Measurements from ENCODE around the gene SSH3. TPM values are rescaled to one million over a fixed set of nuclear protein-coding genes. Genes with fewer than 3 reads are reported as not detected.

Gene SSH3
- total and polyA plus RNA-seq, 2 of the 4 experiments (the other 2 are of a cell fraction) = 7.3 to 26.7 TPM

DNA sequence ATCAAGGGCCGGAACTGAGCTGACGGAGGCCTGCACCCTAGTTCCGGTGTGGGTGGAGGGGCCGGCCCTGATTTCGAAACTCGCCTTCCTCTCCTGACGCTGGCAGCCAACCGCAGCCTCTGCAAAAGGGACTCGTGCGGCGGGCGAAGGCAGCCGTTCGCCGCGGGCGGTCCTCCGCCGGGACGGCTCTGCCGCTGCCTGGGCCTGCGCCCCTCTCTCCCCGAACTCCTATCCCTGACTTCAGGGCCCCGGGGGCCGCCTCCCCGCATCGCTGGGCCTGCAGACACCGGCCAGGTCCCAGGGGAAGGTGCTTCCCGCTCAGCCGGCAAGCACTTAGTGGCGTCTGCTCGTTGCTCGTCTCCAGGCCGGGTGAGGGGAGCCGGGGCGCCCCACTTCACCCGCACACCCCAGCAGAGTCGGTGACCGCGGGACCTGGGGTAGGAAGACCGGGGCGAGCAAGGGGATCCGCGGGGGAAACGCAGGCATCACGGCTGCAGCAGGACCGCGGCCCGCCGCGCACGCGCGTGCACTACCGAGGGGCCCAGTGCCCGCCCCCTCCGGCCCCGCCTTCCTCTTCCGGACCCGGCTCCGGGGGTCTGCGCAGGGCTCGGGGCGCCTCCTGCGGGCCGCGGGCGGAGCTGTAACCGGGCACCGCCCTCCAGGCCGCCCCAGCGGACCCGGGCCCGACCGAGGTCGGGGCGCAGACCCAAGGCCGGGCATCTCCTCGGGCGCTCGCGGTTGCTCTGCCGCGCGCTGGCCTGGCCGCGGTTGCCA lies 14.7 kb upstream of the SSH3 start:
- peak overlapping the region; percentile 87 for H3K9ac ChIP-seq (ENCODE audit: low read depth, low read length)
- H2BK5ac ChIP-seq (ENCODE audit: low read depth, low read length, poor library complexity, severe bottlenecking) = peak overlapping the region; percentile 90
- H3K56ac ChIP-seq (ENCODE audit: extremely low read depth, insufficient read depth, low read length) = peak overlapping the region; percentile 81
- no peaks in the 10 kb centered on the region for H3K9me3 ChIP-seq (ENCODE audit: control insufficient read depth, insufficient read depth, low read length)
- H2BK15ac ChIP-seq (ENCODE audit: low read depth, low read length) = no peak overlapping the region
- ATAC-seq (ENCODE audit: low read depth) (peak; percentile 80), DNase-seq (peak; percentile 88)
- 0% methylated on average over 39 of the region's 87 CpGs; no CpG with 5 or more reads in 1 of the 2 experiments for WGBS, 2 experiments (ENCODE audit: extremely low coverage in 2 of 2, insufficient read length in 1 of 2)
- H3K27ac ChIP-seq (ENCODE audit: insufficient read depth, low read length) = peak overlapping the region; percentile 94
- peak overlapping the region; percentile 84; the same call in 1 of the 2 replicates for H3K23ac ChIP-seq (ENCODE audit: low read depth, low read length)
- peak overlapping the region; percentile 99 for H4K91ac ChIP-seq (ENCODE audit: insufficient read depth, low read depth, low read length)
- H4K20me1 ChIP-seq (ENCODE audit: insufficient read depth, low read length) = peaks cover 11% of the 10 kb centered on the region
- H2AK9ac ChIP-seq (replicated peaks; ENCODE audit: low read depth, low read length, poor library complexity) = peak overlapping the region; percentile 100
- peak overlapping the region; percentile 67 for H2BK120ac ChIP-seq (ENCODE audit: low read depth, low read length)
- no peaks in the 10 kb centered on the region for H3K27me3 ChIP-seq (ENCODE audit: control insufficient read depth, insufficient read depth, low read length)
- H3K4ac ChIP-seq (ENCODE audit: low read depth, low read length) = peak overlapping the region; percentile 95
- no TSS peak for BruUV-seq (replicated peaks)
- peaks cover 14 to 50% of the 10 kb centered on the region in 2 experiments; a peak in 3 of 4 replicates for H3K79me1 ChIP-seq (ENCODE audit: low read depth in 1 of 2, low read length in 2 of 2)
- no peak overlapping the region for H2BK20ac ChIP-seq (ENCODE audit: low read depth, low read length)
- H3K18ac ChIP-seq (ENCODE audit: low read depth, low read length) = peak overlapping the region; percentile 28; the same call in 1 of the 2 replicates
- dilution Hi-C loops (cut with HindIII; ENCODE audit: low sequenced_read_pairs, unreplicated experiment) (no loop called here), in situ Hi-C loops (cut with MboI; ENCODE audit: low sequenced_read_pairs) (no loop called here), intact Hi-C loops (cut with micrococcal nuclease) (loop anchor here (2.0 kb wide), 2 partner anchors 14 to 26 kb away; partner anchors contain the start of gene SSH3)
- H3K36me3 ChIP-seq (ENCODE audit: control insufficient read depth, insufficient read depth, low read length) = peaks cover 46% of the 10 kb centered on the region
- peak overlapping the region; percentile 74 for H3K4me3 ChIP-seq (ENCODE audit: insufficient read depth, low read depth, low read length)
- peak overlapping the region; percentile 94 for H2AK5ac ChIP-seq (ENCODE audit: low read depth, low read length)
- POLR2A ChIA-PET (ENCODE audit: unreplicated experiment) = interaction anchor here (0.6 to 0.7 kb wide), 2 partner anchors 14 to 43 kb away, joined by 3 to 5 read pairs; partner anchors contain the start of gene SSH3
- H4K5ac ChIP-seq (ENCODE audit: low read depth, low read length) = peak overlapping the region; percentile 98
- CTCF ChIA-PET = interaction anchor here (0.7 to 1.1 kb wide), 4 partner anchors 11 to 29 kb away, joined by 3 to 4 read pairs (median 3); no protein-coding TSS in a partner anchor
- H3K14ac ChIP-seq (replicated peaks; ENCODE audit: low read depth, low read length) = peak overlapping the region; percentile 94
- peak overlapping the region; percentile 81 for H3K4me2 ChIP-seq (ENCODE audit: low read depth, low read length)
- peak overlapping the region; percentile 97 for H2AFZ ChIP-seq (replicated peaks; ENCODE audit: low read length, poor library complexity)
- H4K8ac ChIP-seq (ENCODE audit: low read depth in 2 of 2, low read length in 2 of 2) = peak overlapping the region; percentile 97 to 100
- H3K4me1 ChIP-seq (ENCODE audit: control insufficient read depth, insufficient read depth, low read length) = peaks cover 21% of the 10 kb centered on the region
- peaks cover 22% of the 10 kb centered on the region; the same call in 1 of the 2 replicates for H3K9me1 ChIP-seq (ENCODE audit: insufficient read depth, low read length)
- TF ChIP-seq, protein P1, sequence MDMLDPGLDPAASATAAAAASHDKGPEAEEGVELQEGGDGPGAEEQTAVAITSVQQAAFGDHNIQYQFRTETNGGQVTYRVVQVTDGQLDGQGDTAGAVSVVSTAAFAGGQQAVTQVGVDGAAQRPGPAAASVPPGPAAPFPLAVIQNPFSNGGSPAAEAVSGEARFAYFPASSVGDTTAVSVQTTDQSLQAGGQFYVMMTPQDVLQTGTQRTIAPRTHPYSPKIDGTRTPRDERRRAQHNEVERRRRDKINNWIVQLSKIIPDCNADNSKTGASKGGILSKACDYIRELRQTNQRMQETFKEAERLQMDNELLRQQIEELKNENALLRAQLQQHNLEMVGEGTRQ (IDR thresholded peaks at IDR 0.05; ENCODE audit: low read depth, low read length) = no peak
- TF ChIP-seq, protein P2, sequence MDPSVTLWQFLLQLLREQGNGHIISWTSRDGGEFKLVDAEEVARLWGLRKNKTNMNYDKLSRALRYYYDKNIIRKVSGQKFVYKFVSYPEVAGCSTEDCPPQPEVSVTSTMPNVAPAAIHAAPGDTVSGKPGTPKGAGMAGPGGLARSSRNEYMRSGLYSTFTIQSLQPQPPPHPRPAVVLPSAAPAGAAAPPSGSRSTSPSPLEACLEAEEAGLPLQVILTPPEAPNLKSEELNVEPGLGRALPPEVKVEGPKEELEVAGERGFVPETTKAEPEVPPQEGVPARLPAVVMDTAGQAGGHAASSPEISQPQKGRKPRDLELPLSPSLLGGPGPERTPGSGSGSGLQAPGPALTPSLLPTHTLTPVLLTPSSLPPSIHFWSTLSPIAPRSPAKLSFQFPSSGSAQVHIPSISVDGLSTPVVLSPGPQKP (IDR thresholded peaks at IDR 0.05; ENCODE audit: borderline replicate concordance, low read depth, low read length) = no peak
- no peak for TF ChIP-seq MAFK (IDR thresholded peaks at IDR 0.05; ENCODE audit: low read depth, low read length)
- no peak for TF ChIP-seq NFE2L2 (IDR thresholded peaks at IDR 0.05; ENCODE audit: low read depth, low read length)
- TF ChIP-seq BHLHE40 (IDR thresholded peaks at IDR 0.05; ENCODE audit: low read depth, low read length) = peak; percentile 72; the same call in 1 of the 2 replicates
- peak; percentile 85 for TF ChIP-seq POLR2A (IDR thresholded peaks at IDR 0.05; ENCODE audit: low read depth, low read length)
- peak; percentile 60; the same call in 1 of the 2 replicates for TF ChIP-seq MXI1 (IDR thresholded peaks at IDR 0.05; ENCODE audit: borderline replicate concordance, low read depth, low read length)
- no peak for TF ChIP-seq RFX5 (IDR thresholded peaks at IDR 0.05; ENCODE audit: low read depth, low read length)
- peak; percentile 40 for TF ChIP-seq RAD21 (IDR thresholded peaks at IDR 0.05; ENCODE audit: low read length)
- TF ChIP-seq CEBPB (IDR thresholded peaks at IDR 0.05; ENCODE audit: low read depth, low read length) = peak; percentile 97
- peak; percentile 61; the same call in 1 of the 2 replicates for TF ChIP-seq MAZ (IDR thresholded peaks at IDR 0.05; ENCODE audit: borderline replicate concordance, low read depth, low read length)
- no peak for TF ChIP-seq CHD1 (IDR thresholded peaks at IDR 0.05; ENCODE audit: low read depth, low read length)
- no peak for TF ChIP-seq RCOR1 (IDR thresholded peaks at IDR 0.05; ENCODE audit: insufficient replicate concordance, low read length)
- TF ChIP-seq SMC3 (IDR thresholded peaks at IDR 0.05; ENCODE audit: low read depth, low read length) = peak; percentile 40; the same call in 1 of the 2 replicates
